RWPE1 (cell line): ENCODE measurements around the gene ZNF446.
"Not testable (repeated sequence)": the region's sequence is repeated elsewhere in the genome, so short reads cannot be mapped to it uniquely, and the experiment has no call there.

ENCODE experiments used
- CTCF ChIA-PET: fragments of 350-600 bp; sonication (Branson Sonifier 250); formaldehyde crosslinking; extraction: SDS; loops from one replicate; lab custom pipeline; 2021; lab: Yijun Ruan, JAX
- POLR2A ChIA-PET: fragments of 400-600 bp; formaldehyde crosslinking; extraction: SDS; loops from one replicate; lab custom pipeline; 2020; ENCODE audit warnings: antibody characterized with exemption; ENCODE audit not compliant: low non-redundant PET; lab: Yijun Ruan, JAX
- DNase-seq: peaks from one replicate; pipeline ENCODE4 v3.0.0; 2012; ENCODE audit warnings: low spot score
- H3K27ac ChIP-seq: fragments of 450-650 bp; 2 replicates; pipeline ENCODE4 v1.5.1; 2017
- CTCF ChIP-seq: fragments of 450-650 bp; conservative IDR thresholded peaks from 2 replicates; pipeline ENCODE4 v1.5.1; 2017; ENCODE audit warnings: low read depth, mild to moderate bottlenecking

ZNF446 gene

DNA sequence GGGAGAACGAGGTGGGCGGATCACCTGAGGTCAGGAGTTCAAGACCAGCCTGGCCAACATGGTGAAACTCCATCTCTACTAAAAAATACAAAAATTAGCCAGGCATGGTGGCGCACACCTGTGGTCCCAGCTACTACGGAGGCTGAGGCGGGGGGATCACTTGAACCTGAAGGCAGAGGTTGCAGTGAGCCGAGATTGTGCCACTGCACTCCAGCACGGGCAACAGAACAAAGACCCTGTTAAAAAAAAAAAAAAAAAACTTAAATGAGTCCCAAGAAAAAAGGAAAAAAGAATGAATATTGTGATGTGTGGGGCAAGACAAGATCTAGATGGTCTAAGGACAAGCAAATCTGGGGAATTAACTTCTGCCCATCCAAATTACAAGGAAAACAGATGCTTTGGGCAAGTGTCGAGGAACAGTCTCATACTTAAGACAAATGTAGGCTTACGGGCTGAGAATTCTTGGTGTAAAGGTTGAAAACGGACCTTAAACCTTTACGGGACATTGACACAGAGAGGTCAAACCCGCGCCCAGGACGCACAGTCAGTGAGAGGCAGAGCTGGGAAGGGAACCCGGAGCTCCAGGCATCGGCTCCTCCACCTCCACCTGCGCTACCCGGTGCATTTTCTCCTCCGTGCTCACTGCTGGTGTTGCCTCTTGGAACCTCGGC lies 9.9 kb upstream of the ZNF446 start:
- POLR2A ChIA-PET: interaction anchor here (1.0 kb wide), 1 partner anchor 45 kb away, joined by 3 read pairs; the partner anchor contains the start of gene SLC27A5
- peak overlapping the region; percentile 72 for H3K27ac ChIP-seq
- DNase-seq: no peak
- CTCF ChIA-PET: no interaction called here
- TF ChIP-seq CTCF: no peak

DNA sequence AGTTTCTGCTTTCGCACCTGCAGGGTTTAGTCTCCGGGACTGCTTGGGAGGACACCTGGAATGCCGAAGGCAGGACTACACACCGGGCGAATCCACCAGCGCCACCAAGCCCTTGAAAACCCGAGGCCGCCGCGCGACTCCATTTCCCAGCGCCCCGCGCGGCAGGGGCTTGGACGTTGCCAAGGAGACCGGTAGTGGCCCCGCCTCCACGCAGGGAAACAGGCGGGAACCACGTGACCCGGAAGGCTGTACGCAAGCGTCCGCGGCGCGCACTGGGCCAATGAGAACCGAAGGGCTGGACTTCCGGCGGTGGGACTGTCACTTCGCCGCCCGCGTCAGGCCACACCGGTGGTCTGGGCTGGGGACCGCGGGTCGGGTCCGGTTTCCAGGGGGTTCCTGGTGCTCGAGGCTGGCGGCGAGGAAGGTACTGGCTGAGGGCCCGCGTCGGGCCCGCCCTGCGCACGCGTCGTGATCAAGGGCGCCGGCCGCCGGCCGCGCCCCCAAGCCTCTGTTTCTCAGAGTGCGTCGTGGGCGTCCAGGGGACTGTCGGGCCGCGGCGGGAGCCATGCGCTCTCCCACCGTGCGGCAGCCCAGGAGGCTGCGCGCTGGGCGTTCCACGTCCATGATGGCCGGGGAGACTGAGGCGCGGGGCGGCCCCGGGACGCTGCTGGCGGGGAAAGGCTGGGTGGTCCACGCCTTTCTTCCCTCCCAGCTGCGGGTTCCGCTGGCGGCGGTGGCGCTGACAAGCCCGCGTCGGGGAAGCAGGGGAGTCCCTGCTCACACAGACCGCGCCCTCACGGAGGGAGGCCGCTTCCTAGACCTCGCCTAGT lies 9.2 kb upstream of the ZNF446 start, which contains the start of gene ZNF324:
Gene ZNF324, plus strand, starts transcription at position 321 of the 830 bp plus-strand sequence. CDS start 2,106 bp downstream, outside the sequence.
- TF ChIP-seq CTCF: no peak
- H3K27ac ChIP-seq: peak within 1 kb of the TSS; percentile 72
- peak; percentile 96 for DNase-seq
- CTCF ChIA-PET: interaction anchor here (0.6 kb wide), 1 partner anchor 22 kb away, joined by 3 read pairs; no protein-coding TSS in a partner anchor
- POLR2A ChIA-PET: no interaction called here

DNA sequence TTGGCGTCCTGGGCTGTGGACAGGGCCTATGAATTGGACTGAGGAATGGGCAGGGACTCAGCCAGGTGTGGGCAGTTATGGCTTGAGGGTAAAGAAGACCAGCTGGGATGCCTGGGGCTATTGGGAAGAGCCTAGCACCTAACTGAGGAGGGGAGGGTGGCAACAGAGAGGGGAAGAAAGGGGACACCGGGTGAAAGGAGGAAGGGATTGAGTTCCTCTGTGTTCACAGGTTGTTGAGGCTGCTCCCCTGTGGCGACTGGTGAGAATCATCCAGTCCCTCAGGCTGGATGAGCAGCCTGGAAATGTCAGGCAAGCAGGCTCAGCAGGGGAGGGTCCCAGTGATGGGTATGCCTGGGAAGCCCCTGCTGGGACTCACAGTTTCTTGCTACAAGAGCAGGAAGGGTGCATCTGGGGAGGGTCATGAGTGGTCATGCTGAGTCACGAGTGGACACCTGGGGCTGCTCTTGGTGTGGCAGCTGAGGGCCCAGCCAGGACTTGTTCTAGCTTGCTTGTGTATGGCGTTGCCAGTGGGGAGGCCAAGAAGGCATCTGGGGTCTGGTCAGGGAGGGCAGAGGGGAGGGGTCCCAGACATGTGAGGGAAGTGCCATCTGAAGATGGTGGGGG lies 7.8 kb upstream of the ZNF446 start:
- DNase-seq: no peak
- no peak for TF ChIP-seq CTCF
- POLR2A ChIA-PET: no interaction called here
- peak overlapping the region; percentile 50 for H3K27ac ChIP-seq
- CTCF ChIA-PET: no interaction called here

GRCh38 chr19:58469241-58470013 lies 6.7 kb upstream of the ZNF446 start:
- no peak for TF ChIP-seq CTCF
- POLR2A ChIA-PET: no interaction called here
- DNase-seq: no peak
- CTCF ChIA-PET: no interaction called here
- peak overlapping the region; percentile 50 for H3K27ac ChIP-seq

- CTCF ChIA-PET, H3K27ac ChIP-seq, POLR2A ChIA-PET, DNase-seq: not testable (repeated sequence)
Measured at GRCh38 chr19:58470837-58471543, 5.2 kb upstream of the ZNF446 start.

GRCh38 chr19:58471736-58472135 lies 4.4 kb upstream of the ZNF446 start:
- H3K27ac ChIP-seq: no peak overlapping the region
- TF ChIP-seq CTCF: no peak
- CTCF ChIA-PET: no interaction called here
- POLR2A ChIA-PET: no interaction called here
- no peak for DNase-seq
